ENCODE results near the gene UTF1.

The UTF1 gene

DNA sequence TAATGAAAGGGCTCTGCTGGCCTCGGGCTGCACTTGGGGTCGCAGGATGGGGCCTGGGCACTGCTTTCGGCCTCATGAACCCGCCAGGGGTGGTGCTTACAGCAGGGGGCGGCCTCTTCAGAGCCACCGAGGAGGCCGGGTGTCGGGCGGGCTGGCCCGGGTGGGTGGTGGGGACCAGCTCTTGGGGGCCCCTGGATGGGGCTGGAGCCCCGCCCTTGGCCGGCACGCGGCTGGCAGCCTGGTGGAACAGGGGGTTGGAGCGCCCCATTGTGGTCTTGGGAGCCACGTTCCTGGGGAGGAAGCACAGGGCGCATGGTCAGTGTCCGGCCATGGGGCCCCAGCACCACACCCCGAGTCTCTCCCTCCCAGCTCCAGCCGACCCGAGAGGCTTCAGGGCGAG lies 37.8 kb downstream of the UTF1 start:
- TF ChIP-seq, protein P1, sequence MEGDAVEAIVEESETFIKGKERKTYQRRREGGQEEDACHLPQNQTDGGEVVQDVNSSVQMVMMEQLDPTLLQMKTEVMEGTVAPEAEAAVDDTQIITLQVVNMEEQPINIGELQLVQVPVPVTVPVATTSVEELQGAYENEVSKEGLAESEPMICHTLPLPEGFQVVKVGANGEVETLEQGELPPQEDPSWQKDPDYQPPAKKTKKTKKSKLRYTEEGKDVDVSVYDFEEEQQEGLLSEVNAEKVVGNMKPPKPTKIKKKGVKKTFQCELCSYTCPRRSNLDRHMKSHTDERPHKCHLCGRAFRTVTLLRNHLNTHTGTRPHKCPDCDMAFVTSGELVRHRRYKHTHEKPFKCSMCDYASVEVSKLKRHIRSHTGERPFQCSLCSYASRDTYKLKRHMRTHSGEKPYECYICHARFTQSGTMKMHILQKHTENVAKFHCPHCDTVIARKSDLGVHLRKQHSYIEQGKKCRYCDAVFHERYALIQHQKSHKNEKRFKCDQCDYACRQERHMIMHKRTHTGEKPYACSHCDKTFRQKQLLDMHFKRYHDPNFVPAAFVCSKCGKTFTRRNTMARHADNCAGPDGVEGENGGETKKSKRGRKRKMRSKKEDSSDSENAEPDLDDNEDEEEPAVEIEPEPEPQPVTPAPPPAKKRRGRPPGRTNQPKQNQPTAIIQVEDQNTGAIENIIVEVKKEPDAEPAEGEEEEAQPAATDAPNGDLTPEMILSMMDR (IDR thresholded peaks at IDR 0.05; ENCODE audit: poor library complexity, severe bottlenecking) = no peak
- peaks cover 4% of the 10 kb centered on the region for H3K4me1 ChIP-seq (ENCODE audit: insufficient read depth, poor library complexity, severe bottlenecking)
- no peak for ATAC-seq (ENCODE audit: low read depth)

DNA sequence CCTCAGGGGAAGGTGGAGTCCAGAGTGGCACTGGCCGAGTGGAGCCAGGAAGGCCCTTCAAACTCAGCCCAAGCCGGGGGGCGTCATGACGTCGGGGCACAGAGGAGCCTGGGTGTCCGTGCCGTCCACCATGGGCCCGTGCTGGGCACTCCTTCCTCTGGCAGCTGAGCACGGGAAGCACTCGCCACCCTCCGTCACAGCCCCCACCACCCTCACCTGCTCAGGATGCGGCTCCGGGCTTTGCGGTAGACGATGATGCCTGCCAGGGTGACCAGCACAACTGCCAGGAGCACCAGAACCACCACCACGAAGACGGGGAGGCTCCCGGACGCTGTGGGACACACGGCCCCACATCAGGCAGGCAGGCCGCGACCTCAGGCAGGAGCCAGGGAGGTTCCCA lies 38.5 kb downstream of the UTF1 start:
- DNase-seq (ENCODE audit: low spot score) = no peak
- TF ChIP-seq, protein P1 (IDR thresholded peaks at IDR 0.05; ENCODE audit: poor library complexity, severe bottlenecking) = no peak
- Histone ChIP-seq H3K27me3 (ENCODE audit: insufficient read depth, poor library complexity, severe bottlenecking) (no peaks in the 10 kb centered on the region), H3K27ac (ENCODE audit: poor library complexity, severe bottlenecking) (no peak overlapping the region), H3K9me3 (ENCODE audit: severe bottlenecking) (no peaks in the 10 kb centered on the region), H3K4me3 (ENCODE audit: severe bottlenecking) (no peak overlapping the region), H3K36me3 (ENCODE audit: low read depth) (peaks cover 17% of the 10 kb centered on the region), H3K4me1 (ENCODE audit: insufficient read depth, poor library complexity, severe bottlenecking) (peaks cover 4% of the 10 kb centered on the region)
- ATAC-seq (ENCODE audit: low read depth) = no peak

More for the DNA sequence above, 37.8 kb downstream of the UTF1 start:
- Histone ChIP-seq H3K27ac (ENCODE audit: poor library complexity, severe bottlenecking) (no peak overlapping the region), H3K4me3 (ENCODE audit: severe bottlenecking) (no peak overlapping the region), H3K27me3 (ENCODE audit: insufficient read depth, poor library complexity, severe bottlenecking) (no peaks in the 10 kb centered on the region), H3K36me3 (ENCODE audit: low read depth) (peaks cover 10% of the 10 kb centered on the region), H3K9me3 (ENCODE audit: severe bottlenecking) (no peaks in the 10 kb centered on the region)
- no peak for DNase-seq (ENCODE audit: low spot score)

DNA sequence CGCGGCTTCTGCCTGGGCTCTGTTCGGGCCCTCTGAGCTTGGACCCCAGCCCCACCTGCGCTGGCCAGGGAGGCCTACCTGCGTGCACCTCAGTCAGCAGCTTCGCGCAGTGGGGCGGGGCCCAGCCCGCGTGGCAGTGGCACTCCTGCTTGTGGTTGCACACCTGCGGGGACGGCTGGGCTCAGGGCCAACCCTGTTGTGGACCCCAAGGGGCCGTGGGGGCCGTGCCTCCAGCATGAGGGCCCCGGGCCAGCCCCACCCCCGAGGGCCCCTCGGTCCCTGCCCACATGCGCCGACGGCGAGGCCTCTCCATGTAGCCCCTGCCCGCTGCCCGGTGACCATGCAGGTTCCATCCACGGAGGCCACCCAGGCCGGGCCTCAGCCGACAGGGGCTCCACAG lies 39.4 kb downstream of the UTF1 start:
- TF ChIP-seq, protein P1 (IDR thresholded peaks at IDR 0.05; ENCODE audit: poor library complexity, severe bottlenecking) = no peak
- ATAC-seq (ENCODE audit: low read depth) (no peak), DNase-seq (ENCODE audit: low spot score) (no peak)
- Histone ChIP-seq H3K36me3 (ENCODE audit: low read depth) (peaks cover 20% of the 10 kb centered on the region), H3K27me3 (ENCODE audit: insufficient read depth, poor library complexity, severe bottlenecking) (no peaks in the 10 kb centered on the region), H3K27ac (ENCODE audit: poor library complexity, severe bottlenecking) (no peak overlapping the region), H3K4me1 (ENCODE audit: insufficient read depth, poor library complexity, severe bottlenecking) (peaks cover under 1% of the 10 kb centered on the region), H3K9me3 (ENCODE audit: severe bottlenecking) (no peaks in the 10 kb centered on the region), H3K4me3 (ENCODE audit: severe bottlenecking) (no peak overlapping the region)

DNA sequence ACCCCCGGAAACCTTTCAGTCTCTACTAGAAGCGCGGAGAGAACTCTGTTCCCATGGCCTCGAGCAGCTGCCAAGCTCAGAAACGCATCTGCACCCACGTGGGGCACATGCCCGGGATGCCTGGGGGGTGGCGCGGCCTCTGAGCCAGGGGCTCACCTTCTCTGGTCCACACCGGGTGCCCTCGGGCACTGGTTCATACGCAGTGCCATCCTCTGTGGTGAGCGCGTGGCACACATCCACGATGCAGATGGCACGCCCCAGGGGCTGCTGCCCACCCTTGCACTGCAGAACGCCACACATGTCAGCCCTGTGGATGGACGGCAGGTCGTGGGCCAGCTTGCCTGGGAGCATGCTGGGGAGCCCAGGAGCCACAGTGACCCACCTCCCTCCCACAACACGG lies 40.2 kb downstream of the UTF1 start:
- H3K27me3 ChIP-seq (ENCODE audit: insufficient read depth, poor library complexity, severe bottlenecking) = no peaks in the 10 kb centered on the region
- no peak overlapping the region for H3K27ac ChIP-seq (ENCODE audit: poor library complexity, severe bottlenecking)
- DNase-seq (ENCODE audit: low spot score) (no peak), ATAC-seq (ENCODE audit: low read depth) (no peak)
- peaks cover 20% of the 10 kb centered on the region for H3K36me3 ChIP-seq (ENCODE audit: low read depth)
- peaks cover 6% of the 10 kb centered on the region for H3K4me1 ChIP-seq (ENCODE audit: insufficient read depth, poor library complexity, severe bottlenecking)
- H3K9me3 ChIP-seq (ENCODE audit: severe bottlenecking) = no peaks in the 10 kb centered on the region
- no peak overlapping the region for H3K4me3 ChIP-seq (ENCODE audit: severe bottlenecking)
- TF ChIP-seq, protein P1 (IDR thresholded peaks at IDR 0.05; ENCODE audit: poor library complexity, severe bottlenecking) = no peak

DNA sequence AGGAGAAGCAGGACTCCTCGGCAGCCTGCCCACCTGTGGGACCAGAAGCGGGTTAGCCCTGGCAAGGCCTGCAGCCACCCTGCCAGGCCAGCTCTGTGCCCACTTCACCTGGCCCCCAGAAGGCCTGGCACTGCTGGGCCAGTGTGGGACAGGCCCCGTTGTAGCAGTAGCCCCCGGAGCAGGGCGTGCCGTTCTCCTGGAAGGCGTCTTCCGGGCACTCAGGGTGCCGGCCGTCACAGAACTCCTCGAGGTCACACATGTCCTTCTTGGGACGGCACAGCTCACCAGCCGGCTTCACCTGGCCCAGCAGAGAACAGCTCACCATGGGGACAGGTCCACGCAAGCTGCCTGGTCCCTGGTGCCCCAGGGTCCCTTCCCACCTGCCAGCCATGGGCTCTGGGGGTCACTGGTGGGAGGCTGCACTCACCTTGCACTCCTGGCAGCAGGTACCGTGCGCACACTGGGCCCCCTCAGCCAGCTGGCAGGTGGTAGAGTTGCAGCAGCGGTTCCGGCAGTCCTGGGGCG lies 40.8 kb downstream of the UTF1 start:
- Histone ChIP-seq H3K36me3 (ENCODE audit: low read depth) (peaks cover 20% of the 10 kb centered on the region), H3K4me1 (ENCODE audit: insufficient read depth, poor library complexity, severe bottlenecking) (peaks cover 13% of the 10 kb centered on the region), H3K4me3 (ENCODE audit: severe bottlenecking) (no peak overlapping the region), H3K27me3 (ENCODE audit: insufficient read depth, poor library complexity, severe bottlenecking) (no peaks in the 10 kb centered on the region), H3K27ac (ENCODE audit: poor library complexity, severe bottlenecking) (no peak overlapping the region), H3K9me3 (ENCODE audit: severe bottlenecking) (no peaks in the 10 kb centered on the region)
- ATAC-seq (ENCODE audit: low read depth) (no peak), DNase-seq (ENCODE audit: low spot score) (no peak)
- TF ChIP-seq, protein P1 (IDR thresholded peaks at IDR 0.05; ENCODE audit: poor library complexity, severe bottlenecking) = no peak

Measured in RWPE2 (cell line).